Liver (tissue), 9 donors: Measurements from ENCODE around the gene SMIM5. TPM values are rescaled to one million over a fixed set of nuclear protein-coding genes. Genes with fewer than 3 reads are reported as not detected.

ENCODE experiments used
- DNase-seq: peaks from one replicate; pipeline ENCODE4 v3.0.0-alpha.2; 2017; ENCODE audit warnings: low spot score
- H3K27ac ChIP-seq, 2 donors: one replicate each; pipeline ENCODE4 v1.7.0; 2013; ENCODE audit warnings: inconsistent platforms in 2 of 2, low read length in 2 of 2, control low read depth in 1 of 2, low read depth in 1 of 2, mild to moderate bottlenecking in 1 of 2
- H3K27me3 ChIP-seq, 4 donors: one replicate each; pipeline versions ENCODE4 v1.6.1 to v1.7.0; 2013; ENCODE audit warnings: low read length in 3 of 4, inconsistent platforms in 1 of 4, mild to moderate bottlenecking in 1 of 4, moderate library complexity in 1 of 4; ENCODE audit not compliant: control insufficient read depth in 4 of 4, insufficient read depth in 4 of 4
- H3K36me3 ChIP-seq, 4 donors: one replicate each; pipeline versions ENCODE4 v1.6.1 to v1.7.0; 2013; ENCODE audit warnings: low read length in 3 of 4, mild to moderate bottlenecking in 3 of 4, low read depth in 1 of 4, moderate library complexity in 1 of 4; ENCODE audit not compliant: control insufficient read depth in 4 of 4, insufficient read depth in 3 of 4
- H3K4me1 ChIP-seq, 4 donors: one replicate each; pipeline versions ENCODE4 v1.6.1 to v1.7.0; 2013; ENCODE audit warnings: low read length in 3 of 4, mild to moderate bottlenecking in 3 of 4, moderate library complexity in 1 of 4; ENCODE audit not compliant: control insufficient read depth in 4 of 4, insufficient read depth in 4 of 4
- H3K4me3 ChIP-seq, 3 donors: one replicate each; pipeline versions ENCODE4 v1.6.1 to v1.7.0; 2013; ENCODE audit warnings: low read length in 3 of 3, control low read depth in 1 of 3, low read depth in 1 of 3, mild to moderate bottlenecking in 1 of 3
- H3K9ac ChIP-seq, 2 donors: one replicate each; pipeline ENCODE4 v1.7.0; 2013; ENCODE audit warnings: low read length in 2 of 2, mild to moderate bottlenecking in 2 of 2, moderate library complexity in 2 of 2, control low read depth in 1 of 2, low read depth in 1 of 2
- H3K9me3 ChIP-seq, 4 donors: one replicate each; pipeline versions ENCODE4 v1.6.1 to v1.7.0; 2013; ENCODE audit warnings: low read length in 3 of 4; ENCODE audit not compliant: control insufficient read depth in 4 of 4
- CTCF ChIP-seq: fragments of 150-350 bp; IDR thresholded peaks from 2 replicates; pipeline ENCODE4 v1.5.1; 2017; ENCODE audit warnings: improper control_type of control experiment, low read depth, low read length; ENCODE audit not compliant: missing input control
- EGR1 ChIP-seq, 2 donors: IDR thresholded peaks; 2 replicates each; pipeline ENCODE4 v1.6.1; 2016 to 2018; ENCODE audit warnings: antibody characterized with exemption in 2 of 2, low read depth in 2 of 2
- FOXA2 ChIP-seq: IDR thresholded peaks from 2 replicates; pipeline ENCODE4 v1.6.1; 2016; ENCODE audit warnings: antibody characterized with exemption
- HNF4A ChIP-seq, 2 donors: conservative IDR thresholded peaks; 2 replicates each; pipeline ENCODE4 v1.6.1; 2016; ENCODE audit warnings: antibody characterized with exemption in 2 of 2, mild to moderate bottlenecking in 2 of 2
- HNF4G ChIP-seq: IDR thresholded peaks from 2 replicates; pipeline ENCODE4 v1.6.1; 2016; ENCODE audit warnings: antibody characterized with exemption
- JUND ChIP-seq, 2 donors: IDR thresholded peaks; 2 replicates each; pipeline ENCODE4 v1.6.1; 2016; ENCODE audit warnings: antibody characterized with exemption in 2 of 2
- MAX ChIP-seq: IDR thresholded peaks from 2 replicates; pipeline ENCODE4 v1.6.1; 2016; ENCODE audit warnings: antibody characterized with exemption
- RAD21 ChIP-seq, 2 donors: IDR thresholded peaks; 2 replicates each; pipeline ENCODE4 v1.6.1; 2016; ENCODE audit warnings: antibody characterized with exemption in 2 of 2, mild to moderate bottlenecking in 2 of 2
- RXRA ChIP-seq, 2 donors: IDR thresholded peaks; 2 replicates each; pipeline ENCODE4 v1.6.1; 2017 to 2018; ENCODE audit warnings: antibody characterized with exemption in 2 of 2, mild to moderate bottlenecking in 1 of 2
- SP1 ChIP-seq: IDR thresholded peaks from 2 replicates; pipeline ENCODE4 v1.6.1; 2018; ENCODE audit warnings: antibody characterized with exemption, mild to moderate bottlenecking
- TAF1 ChIP-seq: conservative IDR thresholded peaks from 2 replicates; pipeline ENCODE4 v1.6.1; 2016; ENCODE audit warnings: antibody characterized with exemption, mild to moderate bottlenecking
- ZBTB33 ChIP-seq: IDR thresholded peaks from 2 replicates; pipeline ENCODE4 v1.6.1; 2016; ENCODE audit warnings: antibody characterized with exemption
- WGBS: extraction: QIAGEN DNeasy Blood & Tissue Kit; methylation state at CpG from one replicate; pipeline ENCODE4 v1.1.7; 2013; 5-methylcytosine and 5-hydroxymethylcytosine counted together
- polyA plus RNA-seq, 2 donors: library from polyadenylated mRNA; stranded (reverse) in 1 of 2; unstranded in 1 of 2; fragments of 200-250 nt in 1 of 2; fragments of >200 nt in 1 of 2; fragmentation: Nextera tagmentation in 1 of 2; extraction: Ambion mirVana in 1 of 2; gene quantifications; one replicate each; pipeline versions ENCODE4 v1.2.1 to v1.2.3, GENCODE V29; 2013 to 2015
- total RNA-seq, 2 donors: library from RNA; depleted of rRNA; stranded (reverse); fragments of >200 nt; gene quantifications; one replicate each; pipeline ENCODE4 v1.2.3, GENCODE V29; 2014
- donor health status: healthy.
- donor health status: healthy.
- donor health status: healthy.
- donor health status: healthy.
- donor health status: healthy.

SMIM5 gene
- total and polyA plus RNA-seq, 4 donors: 0.10 to 54.9 (median 0.18) TPM

GRCh38 chr17:75590314-75590761 is 42.9 kb upstream of the SMIM5 start:
- H3K9ac ChIP-seq: no peak overlapping the region

GRCh38 chr17:75590849-75591721 is 42.1 kb upstream of the SMIM5 start:
- Histone ChIP-seq H3K36me3 (peaks cover 0 to 1% (median 0%) of the 10 kb centered on the region in 4 donors), H3K27ac (no peak overlapping the region), H3K9ac (no peak overlapping the region), H3K9me3 (no peaks in the 10 kb centered on the region), H3K4me3 (no peak overlapping the region), H3K4me1 (peaks cover 3 to 13% (median 8%) of the 10 kb centered on the region in 4 donors), H3K27me3 (no peaks in the 10 kb centered on the region)
- 89% methylated on average over 12 of the region's 12 CpGs for WGBS
- no peak for DNase-seq
- TF ChIP-seq ZBTB33 (no peak), RAD21 (IDR thresholded peaks at IDR 0.05) (no peak), MAX (no peak), JUND (IDR thresholded peaks at IDR 0.05) (no peak), CTCF (no peak)

More at GRCh38 chr17:75590314-75590761, 42.9 kb upstream of the SMIM5 start:
- H3K36me3 ChIP-seq: peaks cover 0 to 1% (median 0%) of the 10 kb centered on the region in 4 donors
- WGBS: 90% methylated on average over 8 of the region's 8 CpGs
- H3K4me3 ChIP-seq: no peak overlapping the region
- TF ChIP-seq EGR1 (IDR thresholded peaks at IDR 0.05; ENCODE audit: low read depth in 2 of 2): no peak
- no peaks in the 10 kb centered on the region for H3K9me3 ChIP-seq
- no peaks in the 10 kb centered on the region for H3K27me3 ChIP-seq
- H3K4me1 ChIP-seq: peaks cover 3 to 13% (median 8%) of the 10 kb centered on the region in 4 donors
- no peak overlapping the region for H3K27ac ChIP-seq
- DNase-seq: no peak

- H3K9ac ChIP-seq: no peak overlapping the region
- H3K27ac ChIP-seq: no peak overlapping the region
- TF ChIP-seq RXRA (IDR thresholded peaks at IDR 0.05) (no peak), HNF4A (conservative IDR thresholded peaks at IDR 0.05) (no peak), SP1 (no peak), JUND (IDR thresholded peaks at IDR 0.05) (no peak), EGR1 (IDR thresholded peaks at IDR 0.05; ENCODE audit: low read depth in 2 of 2) (no peak), TAF1 (no peak), HNF4G (no peak), FOXA2 (no peak), RAD21 (IDR thresholded peaks at IDR 0.05) (no peak)
- H3K4me1 ChIP-seq: peaks cover 3 to 13% (median 8%) of the 10 kb centered on the region in 4 donors
- H3K4me3 ChIP-seq: no peak overlapping the region
- H3K9me3 ChIP-seq: no peaks in the 10 kb centered on the region
- H3K36me3 ChIP-seq: peaks cover 0 to 1% (median 0%) of the 10 kb centered on the region in 4 donors
- no peaks in the 10 kb centered on the region for H3K27me3 ChIP-seq
- 91% methylated on average over 7 of the region's 7 CpGs for WGBS
- DNase-seq: no peak
These were observed 41.4 kb upstream of the SMIM5 start for GRCh38 chr17:75591722-75592302.
